ENCODE results near the gene RBFOX2. TPM values are rescaled to one million over a fixed set of nuclear protein-coding genes. Genes with fewer than 3 reads are reported as not detected.
A peak's percentile ranks its signal among the peaks of the same experiment; 100 is the strongest.
"Not testable (repeated sequence)": the region's sequence is repeated elsewhere in the genome, so short reads cannot be mapped to it uniquely, and the experiment has no call there.

RBFOX2 gene
- total RNA-seq, 2 donors from 2014 or later: 81.8 to 86.0 TPM

DNA sequence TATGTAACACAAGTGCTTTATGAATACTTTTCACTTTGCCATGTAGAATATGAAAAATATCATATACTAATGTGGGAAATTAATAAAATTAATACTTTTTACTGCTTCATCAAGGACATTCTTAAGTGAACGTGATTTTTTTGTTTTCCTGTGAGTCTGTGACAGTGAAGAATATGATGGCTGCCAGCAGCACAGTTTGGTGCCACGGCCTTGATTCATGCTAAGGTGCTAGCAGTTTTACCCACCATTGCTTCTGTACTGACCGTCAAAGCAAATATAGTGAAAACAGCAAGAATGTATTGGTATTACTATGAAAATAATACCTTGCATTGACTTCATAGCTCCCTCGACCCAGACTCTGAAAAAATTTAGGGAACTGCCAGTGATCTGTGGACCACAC lies 231.2 kb downstream of the RBFOX2 start:
- H3K27ac ChIP-seq: no peak overlapping the region
- TF ChIP-seq, protein P1, sequence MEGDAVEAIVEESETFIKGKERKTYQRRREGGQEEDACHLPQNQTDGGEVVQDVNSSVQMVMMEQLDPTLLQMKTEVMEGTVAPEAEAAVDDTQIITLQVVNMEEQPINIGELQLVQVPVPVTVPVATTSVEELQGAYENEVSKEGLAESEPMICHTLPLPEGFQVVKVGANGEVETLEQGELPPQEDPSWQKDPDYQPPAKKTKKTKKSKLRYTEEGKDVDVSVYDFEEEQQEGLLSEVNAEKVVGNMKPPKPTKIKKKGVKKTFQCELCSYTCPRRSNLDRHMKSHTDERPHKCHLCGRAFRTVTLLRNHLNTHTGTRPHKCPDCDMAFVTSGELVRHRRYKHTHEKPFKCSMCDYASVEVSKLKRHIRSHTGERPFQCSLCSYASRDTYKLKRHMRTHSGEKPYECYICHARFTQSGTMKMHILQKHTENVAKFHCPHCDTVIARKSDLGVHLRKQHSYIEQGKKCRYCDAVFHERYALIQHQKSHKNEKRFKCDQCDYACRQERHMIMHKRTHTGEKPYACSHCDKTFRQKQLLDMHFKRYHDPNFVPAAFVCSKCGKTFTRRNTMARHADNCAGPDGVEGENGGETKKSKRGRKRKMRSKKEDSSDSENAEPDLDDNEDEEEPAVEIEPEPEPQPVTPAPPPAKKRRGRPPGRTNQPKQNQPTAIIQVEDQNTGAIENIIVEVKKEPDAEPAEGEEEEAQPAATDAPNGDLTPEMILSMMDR (IDR thresholded peaks at IDR 0.05): no peak
- H3K4me1 ChIP-seq: peaks cover 0 to 24% of the 10 kb centered on the region in 2 donors

DNA sequence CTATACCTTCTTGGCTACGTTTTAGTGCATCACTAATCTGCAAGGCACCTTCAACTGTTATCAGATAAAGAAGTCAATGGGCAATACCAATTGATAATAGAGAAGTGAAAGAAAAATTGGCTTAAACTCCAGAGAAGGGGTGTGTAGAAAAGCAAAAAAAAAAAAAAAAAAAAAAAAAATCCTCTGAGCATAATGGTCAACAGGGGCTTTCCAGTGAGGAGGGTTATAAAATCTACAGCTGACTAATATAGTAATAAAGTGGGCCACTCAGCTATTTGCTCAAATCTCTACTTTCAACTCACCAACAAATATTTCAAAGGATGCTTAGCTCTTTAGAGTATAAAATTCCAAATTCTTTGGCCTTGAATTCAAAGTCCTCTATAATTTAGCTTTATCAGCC lies 233.1 kb downstream of the RBFOX2 start:
- Histone ChIP-seq H3K27me3 (no peaks in the 10 kb centered on the region), H3K4me3 (no peak overlapping the region), H3K9me3 (no peaks in the 10 kb centered on the region), H3K27ac (no peak overlapping the region), H3K4me1 (peaks cover 0 to 23% of the 10 kb centered on the region in 2 donors), H3K36me3 (no peaks in the 10 kb centered on the region)
- no peak for DNase-seq (ENCODE audit: low spot score)
- TF ChIP-seq, protein P1 (IDR thresholded peaks at IDR 0.05): no peak

More for the DNA sequence above, 231.2 kb downstream of the RBFOX2 start:
- no peaks in the 10 kb centered on the region for H3K27me3 ChIP-seq
- no peaks in the 10 kb centered on the region for H3K9me3 ChIP-seq
- no peak for DNase-seq (ENCODE audit: low spot score)
- H3K4me3 ChIP-seq: no peak overlapping the region
- H3K36me3 ChIP-seq: no peaks in the 10 kb centered on the region

DNA sequence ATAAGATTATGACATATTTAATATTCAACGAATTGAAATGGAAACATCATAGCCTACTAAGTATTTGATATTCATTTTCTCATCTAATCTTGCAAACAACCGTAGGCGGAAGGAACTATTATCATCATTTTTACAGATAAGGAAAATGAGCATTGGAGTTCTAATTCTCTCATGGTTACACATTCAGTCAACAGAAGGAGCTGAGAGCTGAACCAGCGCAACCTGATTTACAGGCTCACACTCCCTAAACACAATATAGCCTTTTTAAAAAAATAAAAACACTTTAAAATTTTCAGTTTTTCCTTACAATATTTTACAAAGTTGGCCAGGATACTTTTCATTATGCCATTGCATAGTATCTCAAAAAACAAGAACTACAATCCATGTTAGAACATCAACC lies 236.1 kb downstream of the RBFOX2 start:
- Histone ChIP-seq H3K27ac (no peak overlapping the region), H3K9me3 (no peaks in the 10 kb centered on the region), H3K4me3 (no peak overlapping the region), H3K27me3 (no peaks in the 10 kb centered on the region), H3K36me3 (no peaks in the 10 kb centered on the region), H3K4me1 (peaks cover 0 to 8% of the 10 kb centered on the region in 2 donors)
- TF ChIP-seq, protein P1 (IDR thresholded peaks at IDR 0.05): no peak
- DNase-seq (ENCODE audit: low spot score): no peak

DNA sequence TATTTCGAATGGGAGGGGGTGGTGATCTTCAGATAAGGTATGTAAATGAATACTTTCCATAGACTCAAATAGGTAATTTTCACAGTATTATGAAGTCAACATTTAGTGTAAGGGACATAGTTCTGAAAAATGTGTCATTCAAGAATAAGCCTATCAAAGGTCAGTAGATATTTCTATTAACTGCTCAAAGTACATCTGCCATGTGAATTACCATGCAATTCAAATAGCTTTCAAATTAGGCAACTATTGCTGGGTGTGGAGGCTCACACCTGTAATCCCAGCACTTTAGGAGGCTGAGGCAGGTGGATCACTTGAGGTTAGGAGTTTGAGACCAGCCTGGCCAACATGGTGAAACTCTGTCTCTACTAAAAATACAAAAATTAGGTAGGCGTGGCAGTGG lies 236.8 kb downstream of the RBFOX2 start:
- H3K4me3 ChIP-seq; H3K36me3 ChIP-seq; DNase-seq (ENCODE audit: low spot score); H3K27ac ChIP-seq; H3K27me3 ChIP-seq; H3K9me3 ChIP-seq: not testable (repeated sequence)
- H3K4me1 ChIP-seq: peaks cover 0 to 14% of the 10 kb centered on the region in 2 donors

DNA sequence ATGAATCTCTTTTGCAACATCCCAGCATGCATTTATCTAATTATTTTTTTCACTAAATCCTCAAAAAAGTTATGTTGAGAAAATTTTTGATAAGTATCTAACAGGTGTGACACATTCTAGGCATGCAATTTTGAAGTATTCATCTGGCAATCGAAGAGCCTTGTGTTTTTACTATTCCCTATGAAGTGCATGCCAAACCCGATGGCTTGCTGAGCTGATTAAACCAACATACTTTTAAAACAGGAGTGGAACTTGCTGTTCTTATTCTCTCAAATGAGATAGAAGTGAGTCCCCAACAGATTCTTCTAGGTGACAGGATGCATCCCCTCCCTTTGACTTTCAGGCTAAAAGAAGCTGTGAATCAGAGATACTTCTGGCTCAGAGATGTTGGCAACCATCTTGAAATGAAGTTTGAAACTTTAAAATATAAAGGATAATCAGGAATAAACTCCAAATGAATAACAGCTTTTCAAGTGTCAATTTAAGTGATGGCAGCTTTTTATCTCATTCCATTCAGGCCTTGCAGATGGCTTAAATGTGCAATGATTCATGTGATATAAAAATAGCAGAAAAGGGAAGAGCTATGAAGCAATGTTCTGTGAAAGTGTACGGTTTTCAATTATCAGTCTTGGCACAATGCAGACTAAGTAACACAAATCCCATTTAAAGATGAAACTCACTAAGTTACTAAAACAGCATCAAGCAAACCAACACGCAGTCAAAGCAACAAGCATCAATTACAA lies 243.3 kb downstream of the RBFOX2 start:
- Histone ChIP-seq H3K9me3 (no peaks in the 10 kb centered on the region), H3K36me3 (peaks cover 9% of the 10 kb centered on the region), H3K4me1 (peaks cover 0 to 53% of the 10 kb centered on the region in 2 donors), H3K27ac (peak overlapping the region in 1 of 2 donors; percentile 74), H3K4me3 (no peak overlapping the region), H3K27me3 (no peaks in the 10 kb centered on the region)
- no peak for DNase-seq (ENCODE audit: low spot score)
- TF ChIP-seq, protein P1 (IDR thresholded peaks at IDR 0.05): no peak

DNA sequence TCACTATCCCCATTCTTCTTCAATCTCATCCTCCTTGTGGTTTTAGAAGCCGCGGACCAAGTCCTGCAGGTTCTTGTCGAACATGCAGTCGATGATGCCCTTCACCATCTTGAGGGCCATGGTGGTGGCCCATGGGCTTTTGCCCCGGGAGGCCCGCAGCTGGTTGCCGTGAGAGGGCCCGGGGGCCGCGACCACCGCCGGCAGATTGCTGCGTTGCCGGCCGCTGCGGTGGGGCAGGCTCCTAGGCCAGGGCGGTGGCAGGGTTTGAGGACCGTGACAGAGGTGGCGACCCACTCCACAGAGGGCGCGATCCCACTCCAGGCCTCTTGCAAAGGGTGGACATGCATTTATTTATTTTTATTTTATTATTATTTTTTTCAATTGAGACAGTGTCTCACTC lies 244.0 kb downstream of the RBFOX2 start:
- H3K4me1 ChIP-seq: peaks cover 0 to 53% of the 10 kb centered on the region in 2 donors
- H3K36me3 ChIP-seq: peaks cover 13% of the 10 kb centered on the region
- H3K27ac ChIP-seq: peak overlapping the region in 1 of 2 donors; percentile 74
- TF ChIP-seq, protein P1 (IDR thresholded peaks at IDR 0.05): no peak
- no peak for DNase-seq (ENCODE audit: low spot score)
- H3K4me3 ChIP-seq: no peak overlapping the region
- no peaks in the 10 kb centered on the region for H3K9me3 ChIP-seq
- H3K27me3 ChIP-seq: no peaks in the 10 kb centered on the region

Data from right atrium auricular region (tissue), 2 donors.